ENCODE measurements around the gene LINGO4.

LINGO4 gene

GRCh38 chr1:151790071-151790939, 14.9 kb downstream of the LINGO4 start, which contains the start of gene TDRKH (continued):
- 0 out of 2 replicates have a peak, but pooled peaks have one; percentile 14 for TF ChIP-seq ZNF518A (tag by site-specific recombination; conservative IDR thresholded peaks at IDR 0.05; ENCODE audit: low read depth)
- peak; percentile 98 for TF ChIP-seq EGR2 (tag by site-specific recombination; IDR thresholded peaks at IDR 0.05; ENCODE audit: low read depth)
- TF ChIP-seq ZBTB17 (tag by site-specific recombination; IDR thresholded peaks at IDR 0.05) = peak; percentile 96
- peak; percentile 45 for TF ChIP-seq IKZF3 (tag by site-specific recombination; IDR thresholded peaks at IDR 0.05)
- peak; percentile 92 for TF ChIP-seq GLIS1 (tag by site-specific recombination; IDR thresholded peaks at IDR 0.05)
- no peak for TF ChIP-seq ZNF645 (tag by site-specific recombination; IDR thresholded peaks at IDR 0.05)
- peak; percentile 55; the same call in 1 of the 2 replicates for TF ChIP-seq PRDM2 (tag by site-specific recombination; IDR thresholded peaks at IDR 0.05; ENCODE audit: borderline replicate concordance)
- TF ChIP-seq ZNF24 (tag by site-specific recombination; IDR thresholded peaks at IDR 0.05) = peak; percentile 84; the same call in 1 of the 2 replicates
- TF ChIP-seq ZNF639 (tag by site-specific recombination; IDR thresholded peaks at IDR 0.05) = peak; percentile 57; the same call in 1 of the 2 replicates
- TF ChIP-seq ZBTB20 (tag by site-specific recombination; IDR thresholded peaks at IDR 0.05) = peak; percentile 74
- peak; percentile 84 for TF ChIP-seq HIC1 (tag by site-specific recombination; IDR thresholded peaks at IDR 0.05)
- TF ChIP-seq ZNF610 (tag by site-specific recombination; IDR thresholded peaks at IDR 0.05; ENCODE audit: borderline replicate concordance) = peak; percentile 82; the same call in 1 of the 2 replicates
- TF ChIP-seq KLF16 (tag by site-specific recombination; IDR thresholded peaks at IDR 0.05) = peak; percentile 93
- peak; percentile 75 for TF ChIP-seq ZNF335 (tag by site-specific recombination; conservative IDR thresholded peaks at IDR 0.05)
- TF ChIP-seq MYNN (tag by site-specific recombination; IDR thresholded peaks at IDR 0.05; ENCODE audit: borderline replicate concordance) = peak; percentile 65; the same call in 1 of the 2 replicates
- TF ChIP-seq PRDM4 (tag by site-specific recombination; IDR thresholded peaks at IDR 0.05) = peak; percentile 63

Data from HEK293 (cell line).